ENCODE measurements around the gene KCNG3.

DNA sequence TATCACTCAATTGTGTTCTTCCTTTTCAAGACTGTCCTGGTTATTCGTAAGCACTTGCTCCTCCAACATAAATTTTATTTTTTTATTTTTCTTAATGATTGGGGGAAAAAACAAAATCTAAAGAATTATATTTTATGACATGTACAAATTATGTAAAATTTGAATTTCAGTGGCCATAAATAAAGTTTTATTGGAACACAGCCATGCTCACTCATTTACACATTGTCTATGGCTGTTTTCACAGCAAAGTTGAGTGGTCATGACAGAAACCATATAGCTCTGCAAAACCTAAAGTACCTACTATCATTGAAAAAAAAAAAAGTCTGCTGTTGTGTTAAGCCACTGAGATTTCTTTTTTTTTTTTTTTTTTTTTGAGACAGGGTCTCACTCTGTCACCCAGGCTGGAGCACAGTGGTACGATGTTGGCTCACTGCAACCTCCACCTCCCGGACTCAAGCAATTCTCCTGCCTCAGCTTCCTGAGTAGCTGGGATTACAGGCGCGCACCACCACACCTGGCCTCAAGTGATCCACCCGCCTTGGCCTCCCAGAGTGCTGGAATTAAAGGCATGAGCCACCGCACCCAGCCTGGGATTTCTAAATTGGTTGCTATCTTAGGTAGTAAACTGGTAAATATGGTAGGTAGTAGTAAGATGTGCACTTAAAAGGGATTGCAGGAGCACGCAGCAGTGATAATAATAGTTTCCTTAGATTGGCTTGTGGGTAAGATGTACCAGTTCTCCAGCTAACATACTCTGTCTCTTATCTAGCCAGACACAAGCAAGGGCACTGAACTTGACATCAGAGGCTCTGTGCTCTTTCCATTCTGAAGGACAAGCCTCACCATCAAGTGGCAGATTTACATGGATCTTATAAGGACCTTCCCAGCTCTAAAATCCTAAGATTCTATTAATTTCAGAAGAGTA lies 44.4 kb downstream of the KCNG3 start:
- no peak for TF ChIP-seq CTCF (IDR thresholded peaks at IDR 0.05)
- TF ChIP-seq POLR2A (IDR thresholded peaks at IDR 0.05), result no peak
